Kidney epithelial cell (primary cell): ENCODE measurements around the gene YTHDF2. TPM values are rescaled to one million over a fixed set of nuclear protein-coding genes. Genes with fewer than 3 reads are reported as not detected.
A peak's percentile ranks its signal among the peaks of the same experiment; 100 is the strongest.
"Not testable (repeated sequence)": the region's sequence is repeated elsewhere in the genome, so short reads cannot be mapped to it uniquely, and the experiment has no call there.

Experiments used
- DNase-seq: peaks from one replicate; pipeline ENCODE4 v3.0.0-alpha.2; 2010; ENCODE audit warnings: low read depth
- H3K27me3 ChIP-seq: 2 replicates; pipeline ENCODE4 v1.6.0; 2011; ENCODE audit warnings: low read length; ENCODE audit not compliant: control insufficient read depth, insufficient read depth
- H3K36me3 ChIP-seq: 2 replicates; pipeline ENCODE4 v1.5.1; 2011; ENCODE audit warnings: low read length; ENCODE audit not compliant: control insufficient read depth, insufficient read depth
- H3K4me3 ChIP-seq: 2 replicates; pipeline ENCODE4 v1.5.1; 2011; ENCODE audit warnings: low read depth, mild to moderate bottlenecking, control low read depth, low read length
- total RNA-seq: library from RNA; depleted of rRNA; stranded (reverse); fragments of >200 nt; gene quantifications from 2 replicates; pipeline ENCODE4 v1.2.3, GENCODE V29; 2015
- TF ChIP-seq, protein P1 (sequence below): IDR thresholded peaks from 2 replicates; pipeline ENCODE4 v1.5.1; 2011; ENCODE audit warnings: mild to moderate bottlenecking, moderate library complexity, low read length, control low read depth, inconsistent platforms; ENCODE audit not compliant: insufficient read depth, poor library complexity, severe bottlenecking

Gene YTHDF2
- 114 and 131 TPM in 2 replicates for total RNA-seq

GRCh38 chr1:28736450-28737306, at the start of gene YTHDF2:
TSS of gene YTHDF2 (plus strand) at chr1:28736940. CDS start at chr1:28737121, 181 bp downstream.
- TF ChIP-seq, protein P1, sequence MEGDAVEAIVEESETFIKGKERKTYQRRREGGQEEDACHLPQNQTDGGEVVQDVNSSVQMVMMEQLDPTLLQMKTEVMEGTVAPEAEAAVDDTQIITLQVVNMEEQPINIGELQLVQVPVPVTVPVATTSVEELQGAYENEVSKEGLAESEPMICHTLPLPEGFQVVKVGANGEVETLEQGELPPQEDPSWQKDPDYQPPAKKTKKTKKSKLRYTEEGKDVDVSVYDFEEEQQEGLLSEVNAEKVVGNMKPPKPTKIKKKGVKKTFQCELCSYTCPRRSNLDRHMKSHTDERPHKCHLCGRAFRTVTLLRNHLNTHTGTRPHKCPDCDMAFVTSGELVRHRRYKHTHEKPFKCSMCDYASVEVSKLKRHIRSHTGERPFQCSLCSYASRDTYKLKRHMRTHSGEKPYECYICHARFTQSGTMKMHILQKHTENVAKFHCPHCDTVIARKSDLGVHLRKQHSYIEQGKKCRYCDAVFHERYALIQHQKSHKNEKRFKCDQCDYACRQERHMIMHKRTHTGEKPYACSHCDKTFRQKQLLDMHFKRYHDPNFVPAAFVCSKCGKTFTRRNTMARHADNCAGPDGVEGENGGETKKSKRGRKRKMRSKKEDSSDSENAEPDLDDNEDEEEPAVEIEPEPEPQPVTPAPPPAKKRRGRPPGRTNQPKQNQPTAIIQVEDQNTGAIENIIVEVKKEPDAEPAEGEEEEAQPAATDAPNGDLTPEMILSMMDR, result peak; percentile 87
- Histone ChIP-seq H3K4me3 (peak within 1 kb of the TSS; percentile 66), H3K27me3 (no peaks in the 10 kb centered on the region), H3K36me3 (no peaks in the 10 kb centered on the region)
- DNase-seq, result peak; percentile 70

DNA sequence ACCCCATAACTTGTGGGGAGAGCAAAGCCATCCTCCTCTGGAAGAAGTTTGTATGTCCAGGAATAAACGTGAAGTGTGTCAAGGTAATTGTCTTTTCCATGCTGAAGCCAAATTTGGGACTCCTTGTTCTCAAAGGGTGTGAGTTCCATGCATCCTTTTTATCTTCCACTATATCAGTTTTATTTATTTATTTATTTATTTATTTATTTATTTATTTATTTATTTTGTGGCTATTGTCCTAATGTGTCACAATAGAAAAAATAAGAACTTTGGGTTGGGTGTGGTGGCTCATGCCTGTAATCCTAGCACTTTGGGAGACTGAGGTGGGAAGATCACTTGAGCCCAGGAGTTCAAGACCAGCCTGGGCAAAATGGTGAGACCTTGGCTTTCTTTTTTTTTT, 45.1 kb upstream of the YTHDF2 start:
- not testable (repeated sequence) for H3K27me3 ChIP-seq, H3K4me3 ChIP-seq, H3K36me3 ChIP-seq, DNase-seq

- Histone ChIP-seq H3K27me3 (no peaks in the 10 kb centered on the region), H3K4me3 (no peak overlapping the region), H3K36me3 (no peaks in the 10 kb centered on the region)
- DNase-seq, result no peak
- TF ChIP-seq, protein P1, result no peak
Observed at GRCh38 chr1:28703629-28704028, 33.1 kb upstream of the YTHDF2 start.

GRCh38 chr1:28716336-28716735, 20.4 kb upstream of the YTHDF2 start:
- Histone ChIP-seq H3K27me3 (no peaks in the 10 kb centered on the region), H3K36me3 (no peaks in the 10 kb centered on the region), H3K4me3 (no peak overlapping the region)
- TF ChIP-seq, protein P1, result no peak
- no peak for DNase-seq

DNA sequence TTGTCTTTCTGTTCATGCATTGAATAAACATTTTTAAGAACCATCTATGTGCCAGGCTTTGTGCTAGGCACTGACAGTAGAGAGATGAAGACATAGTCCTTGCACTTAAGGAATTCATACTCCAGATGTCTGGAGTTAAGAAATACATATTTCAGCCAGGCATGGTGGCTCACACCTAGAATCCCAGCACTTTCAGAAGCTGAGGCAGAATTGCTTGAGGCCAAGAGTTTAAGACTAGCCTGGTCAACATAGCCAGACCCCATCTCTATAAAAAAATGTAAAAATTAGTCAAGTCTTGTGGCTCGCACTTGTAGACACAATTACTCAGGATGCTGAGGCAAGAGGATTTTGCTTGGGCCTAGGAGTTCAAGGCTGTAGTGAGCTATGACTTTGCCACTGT, 18.6 kb upstream of the YTHDF2 start:
- no peak for DNase-seq
- TF ChIP-seq, protein P1, result no peak
- Histone ChIP-seq H3K4me3 (no peak overlapping the region), H3K27me3 (no peaks in the 10 kb centered on the region), H3K36me3 (no peaks in the 10 kb centered on the region)

DNA sequence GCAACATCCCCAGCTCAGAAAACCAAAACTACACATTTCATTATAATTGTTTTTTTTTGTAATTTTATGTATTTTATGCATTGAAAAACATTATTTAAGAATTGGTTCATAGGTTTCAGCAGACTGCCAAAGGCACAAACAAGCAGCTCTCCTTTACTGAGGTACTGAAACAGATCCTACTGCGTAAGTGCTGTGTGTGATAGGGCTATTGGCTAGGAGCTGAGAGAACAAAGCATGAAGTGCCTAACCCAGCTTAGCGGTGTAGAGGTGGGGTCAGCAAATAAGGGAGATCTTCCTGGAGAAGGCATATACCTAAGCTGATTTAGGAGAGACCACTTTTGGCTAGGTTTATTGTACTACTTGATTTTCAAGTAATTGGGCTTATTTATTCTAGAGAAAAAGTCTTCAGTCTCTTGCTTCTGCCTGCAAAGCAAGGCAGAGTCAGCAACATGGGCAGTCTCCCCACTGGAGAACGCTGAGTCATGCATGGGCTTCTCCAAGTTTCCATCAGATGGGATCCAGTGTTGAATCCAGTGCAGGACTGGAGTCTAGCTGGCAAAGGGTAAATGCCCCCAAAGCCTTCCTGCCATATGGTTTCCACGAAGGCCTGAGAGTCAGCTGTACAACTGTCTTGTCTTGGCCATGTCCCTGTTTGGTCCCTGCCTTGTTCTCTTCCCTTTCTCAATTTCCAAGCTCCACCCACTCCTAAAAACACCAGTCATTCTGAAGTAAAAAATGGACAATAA, 18.0 kb upstream of the YTHDF2 start:
- no peak overlapping the region for H3K4me3 ChIP-seq
- DNase-seq, result no peak

More for the DNA sequence above, 18.0 kb upstream of the YTHDF2 start:
- no peaks in the 10 kb centered on the region for H3K36me3 ChIP-seq
- TF ChIP-seq, protein P1, result no peak
- no peaks in the 10 kb centered on the region for H3K27me3 ChIP-seq
